CD4-positive, alpha-beta T cell (primary cell): Measurements from ENCODE around the gene SYNGR4. TPM values are rescaled to one million over a fixed set of nuclear protein-coding genes. Genes with fewer than 3 reads are reported as not detected.
A peak's percentile ranks its signal among the peaks of the same experiment; 100 is the strongest.

ENCODE experiments used
- ATAC-seq: fragments of 200-7000 bp; cut with Tn5 transposase; one replicate; pipeline ENCODE4 v1.10.0; 2022; ENCODE audit warnings: mild to moderate bottlenecking; ENCODE audit not compliant: poor library complexity
- CTCF ChIA-PET: fragments of 350-600 bp; sonication (Branson Sonifier 250); formaldehyde crosslinking; loops from one replicate; lab custom pipeline; 2021; ENCODE audit warnings: antibody characterized with exemption, inconsistent platforms; lab: Charles Lee
- POLR2A ChIA-PET: fragments of 350-600 bp; sonication (Branson Sonifier 250); formaldehyde crosslinking; loops from one replicate; lab custom pipeline; 2021; ENCODE audit warnings: antibody characterized with exemption, inconsistent platforms; lab: Charles Lee
- DNase-seq, 14 experiments: peaks; one replicate each; pipeline ENCODE4 v3.0.0-alpha.2; 2013 to 2020; ENCODE audit warnings: mixed read lengths in 2 of 14
- H3K27ac ChIP-seq, 2 donors: one replicate each; pipeline versions ENCODE4 v1.5.1 to v1.7.0; 2013; ENCODE audit warnings: low read length in 2 of 2, low read depth in 1 of 2, mild to moderate bottlenecking in 1 of 2
- H3K27me3 ChIP-seq, 2 experiments: 1 replicate in 1 of 2; 2 replicates in 1 of 2; pipeline versions ENCODE4 v1.6.1 to v1.7.0; 2013; ENCODE audit warnings: low read length in 2 of 2, control low read depth in 1 of 2, mild to moderate bottlenecking in 1 of 2, moderate library complexity in 1 of 2; ENCODE audit not compliant: insufficient read depth in 2 of 2, control insufficient read depth in 1 of 2
- H3K36me3 ChIP-seq: one replicate; pipeline ENCODE4 v1.6.1; 2013; ENCODE audit warnings: low read length, control low read depth; ENCODE audit not compliant: insufficient read depth
- H3K4me1 ChIP-seq: one replicate; pipeline ENCODE4 v1.6.1; 2013; ENCODE audit warnings: low read length, control low read depth; ENCODE audit not compliant: insufficient read depth
- H3K4me3 ChIP-seq: one replicate; pipeline ENCODE4 v1.5.1; 2013; ENCODE audit warnings: mild to moderate bottlenecking, low read length, moderate library complexity
- H3K9me3 ChIP-seq, 2 experiments: 1 replicate in 1 of 2; 2 replicates in 1 of 2; pipeline versions ENCODE4 v1.6.1 to v1.7.0; 2013; ENCODE audit warnings: low read length in 2 of 2, mild to moderate bottlenecking in 2 of 2, control low read depth in 1 of 2, moderate library complexity in 1 of 2; ENCODE audit not compliant: control insufficient read depth in 1 of 2, insufficient read depth in 1 of 2
- H3K27ac Mint-ChIP-seq: one replicate; pipeline ENCODE4 v1.8.0; 2020; ENCODE audit warnings: mixed read lengths
- H3K27me3 Mint-ChIP-seq: one replicate; pipeline ENCODE4 v1.8.0; 2021; ENCODE audit warnings: mixed read lengths
- H3K36me3 Mint-ChIP-seq: one replicate; pipeline ENCODE4 v1.8.0; 2021; ENCODE audit warnings: low read depth, mixed read lengths
- H3K4me1 Mint-ChIP-seq: one replicate; pipeline ENCODE4 v1.8.0; 2021; ENCODE audit warnings: low read depth, mixed read lengths
- H3K4me3 Mint-ChIP-seq: one replicate; pipeline ENCODE4 v1.8.0; 2020; ENCODE audit warnings: mild to moderate bottlenecking, mixed read lengths
- H3K9me3 Mint-ChIP-seq: one replicate; pipeline ENCODE4 v1.8.0; 2020; ENCODE audit warnings: mixed read lengths
- intact Hi-C, 2 experiments: fragments of 100-400 bp; cut with DNase I in 1 of 2; cut with micrococcal nuclease in 1 of 2; formaldehyde crosslinking; loops; one replicate each; pipeline versions ENCODE4 v1.15.1 to v1.9.0; 2023 to 2025; cut with DNase I, micrococcal nuclease
- total RNA-seq, 174 experiments: library from RNA in 2 of 174; stranded (reverse) in 2 of 174; gene quantifications; one replicate each; pipeline ENCODE4 v1.2.3 and lab custom pipeline; 2021 to 2026
- TF ChIP-seq, protein P1 (sequence below): fragments of 200-600 bp; IDR thresholded peaks from one replicate; pipeline ENCODE4 v1.8.0; 2022; ENCODE audit warnings: antibody characterized with exemption, mild to moderate bottlenecking

SYNGR4 gene
- total RNA-seq, 2 experiments from 2014 or later = not detected

DNA sequence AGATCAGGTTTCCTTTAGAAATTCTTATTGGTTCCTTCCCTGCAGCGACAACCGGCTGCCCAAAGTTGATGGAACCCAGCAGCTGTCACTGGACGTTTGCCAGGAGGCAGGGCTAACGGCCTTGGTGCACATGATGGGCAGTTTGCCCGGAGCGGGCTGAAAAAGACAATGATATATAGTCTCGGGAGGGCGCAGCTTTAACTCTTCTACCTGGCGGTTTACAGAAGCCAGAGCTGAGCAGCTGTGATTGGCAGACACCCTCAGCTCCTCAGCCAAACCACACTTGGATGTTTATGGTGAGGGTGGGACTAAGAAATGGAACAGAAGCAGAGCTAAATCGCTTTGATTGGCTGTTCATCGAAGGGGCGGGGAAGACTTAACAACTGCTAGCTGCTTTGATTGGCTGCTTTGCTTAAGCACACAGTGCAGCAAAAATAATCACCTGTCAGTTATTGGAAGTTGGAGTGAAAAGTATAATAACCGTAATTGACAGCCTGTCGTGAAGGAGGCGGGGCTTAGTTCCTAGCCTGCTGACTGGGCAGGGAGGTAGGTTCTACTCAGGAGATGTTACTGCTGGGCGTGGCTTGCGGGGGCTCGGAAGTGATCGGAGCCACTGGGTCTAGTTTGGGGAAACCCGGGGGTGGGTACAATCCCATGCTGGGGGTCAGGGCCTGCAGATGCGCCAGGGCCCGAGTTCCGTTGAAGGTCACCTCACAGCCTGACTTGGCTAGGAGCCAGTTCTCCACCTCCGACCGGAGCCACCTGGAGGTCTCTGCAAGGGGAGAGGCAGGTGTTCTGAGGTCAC, 31.3 kb upstream of the SYNGR4 start:
- DNase-seq (peak; percentile 88 to 100 (median 93)), ATAC-seq (peak; percentile 70)
- H3K9me3 ChIP-seq = no peaks in the 10 kb centered on the region
- intact Hi-C loops = loop anchor here (1.0 to 5.0 kb wide), 6 partner anchors 8 to 304 kb away; partner anchors contain the start of genes CYTH2 (in 1 of the 2), DBP (in 1 of the 2), EMP3 (in 1 of the 2) and FAM83E (in 1 of the 2)
- peaks cover 29% of the 10 kb centered on the region for H3K36me3 ChIP-seq
- Mint-ChIP-seq H3K4me3 (peak overlapping the region; percentile 89), H3K27ac (peak overlapping the region; percentile 99), H3K9me3 (no peaks in the 10 kb centered on the region), H3K36me3 (peaks cover 46% of the 10 kb centered on the region), H3K4me1 (peaks cover 53% of the 10 kb centered on the region), H3K27me3 (no peaks in the 10 kb centered on the region)
- POLR2A ChIA-PET = interaction anchor here (0.7 to 6.4 kb wide), 24 partner anchors 11 to 1059 kb away, joined by 3 to 360 read pairs (median 4); partner anchors contain the start of genes CA11, CARD8, DBP and DHX34
- peak overlapping the region; percentile 97 for H3K4me3 ChIP-seq
- TF ChIP-seq, protein P1, sequence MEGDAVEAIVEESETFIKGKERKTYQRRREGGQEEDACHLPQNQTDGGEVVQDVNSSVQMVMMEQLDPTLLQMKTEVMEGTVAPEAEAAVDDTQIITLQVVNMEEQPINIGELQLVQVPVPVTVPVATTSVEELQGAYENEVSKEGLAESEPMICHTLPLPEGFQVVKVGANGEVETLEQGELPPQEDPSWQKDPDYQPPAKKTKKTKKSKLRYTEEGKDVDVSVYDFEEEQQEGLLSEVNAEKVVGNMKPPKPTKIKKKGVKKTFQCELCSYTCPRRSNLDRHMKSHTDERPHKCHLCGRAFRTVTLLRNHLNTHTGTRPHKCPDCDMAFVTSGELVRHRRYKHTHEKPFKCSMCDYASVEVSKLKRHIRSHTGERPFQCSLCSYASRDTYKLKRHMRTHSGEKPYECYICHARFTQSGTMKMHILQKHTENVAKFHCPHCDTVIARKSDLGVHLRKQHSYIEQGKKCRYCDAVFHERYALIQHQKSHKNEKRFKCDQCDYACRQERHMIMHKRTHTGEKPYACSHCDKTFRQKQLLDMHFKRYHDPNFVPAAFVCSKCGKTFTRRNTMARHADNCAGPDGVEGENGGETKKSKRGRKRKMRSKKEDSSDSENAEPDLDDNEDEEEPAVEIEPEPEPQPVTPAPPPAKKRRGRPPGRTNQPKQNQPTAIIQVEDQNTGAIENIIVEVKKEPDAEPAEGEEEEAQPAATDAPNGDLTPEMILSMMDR = no peak
- CTCF ChIA-PET = interaction anchor here (1.4 to 4.0 kb wide), 8 partner anchors 11 to 87 kb away, joined by 5 to 159 read pairs (median 7); partner anchors contain the start of genes EMP3, SYNGR4 and TMEM143
- no peaks in the 10 kb centered on the region for H3K27me3 ChIP-seq
- H3K4me1 ChIP-seq = peaks cover 66% of the 10 kb centered on the region
- peak overlapping the region; percentile 97 for H3K27ac ChIP-seq

DNA sequence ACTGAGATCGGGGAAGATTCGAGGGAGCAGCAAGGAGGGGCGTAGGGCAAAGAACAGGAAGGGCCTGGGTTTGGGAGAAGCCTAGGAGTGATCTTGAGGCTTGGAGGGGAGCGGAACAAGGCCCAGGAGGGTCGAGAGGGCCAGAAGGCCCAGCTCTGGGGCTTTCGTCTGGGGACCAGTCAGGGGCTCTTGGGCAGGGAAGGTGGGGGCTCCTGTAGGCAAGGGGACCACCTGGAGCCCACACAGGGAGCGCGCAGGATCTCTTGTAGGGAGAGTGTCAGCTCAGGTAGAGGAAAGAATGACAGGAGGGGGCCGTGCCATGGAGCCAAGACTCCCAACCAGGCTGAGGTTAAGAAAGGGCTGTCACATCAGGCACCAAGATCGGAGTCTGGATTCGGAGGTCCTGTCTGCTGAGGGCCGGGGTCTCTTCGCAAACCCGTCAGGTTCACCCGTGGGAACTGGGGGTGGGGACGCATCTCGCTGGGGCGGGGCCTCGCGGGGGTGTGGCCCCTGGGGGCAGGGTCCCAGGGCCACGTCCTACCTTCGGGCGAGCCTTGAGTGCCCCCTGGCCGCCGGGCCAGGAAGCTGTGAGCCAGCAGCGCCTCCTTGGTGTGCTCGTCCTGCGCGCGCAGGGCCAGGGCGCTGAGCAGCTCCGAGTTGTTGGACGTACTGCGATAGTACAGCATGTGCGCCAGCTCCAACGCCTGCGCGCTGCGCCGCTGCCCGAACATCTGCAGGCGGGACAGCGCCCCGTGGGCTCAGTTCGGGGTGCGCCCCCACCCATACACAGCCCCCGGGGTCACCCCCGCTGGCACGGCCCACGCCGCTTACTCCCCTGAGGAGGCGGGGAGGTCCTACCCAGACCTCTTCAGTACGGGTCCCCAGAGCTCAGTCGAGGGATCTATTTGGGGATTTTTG, 30.4 kb upstream of the SYNGR4 start:
- H3K4me1 Mint-ChIP-seq = peaks cover 47% of the 10 kb centered on the region
- CTCF ChIA-PET = interaction anchor here (0.7 to 4.0 kb wide), 19 partner anchors 12 to 136 kb away, joined by 3 to 159 read pairs (median 6); partner anchors contain the start of genes EMP3, KDELR1, SYNGR4 and TMEM143
- H3K27ac Mint-ChIP-seq = peak overlapping the region; percentile 99
- intact Hi-C loops = loop anchor here (1.0 to 5.0 kb wide), 8 partner anchors 8 to 304 kb away; partner anchors contain the start of genes TMEM143 (in 2 of the 2), CYTH2 (in 1 of the 2), DBP (in 1 of the 2) and EMP3 (in 1 of the 2)
- peaks cover 22% of the 10 kb centered on the region for H3K36me3 ChIP-seq
- ATAC-seq (peak; percentile 56), DNase-seq (peak; percentile 89 to 97 (median 95))
- H3K4me3 Mint-ChIP-seq = peak overlapping the region; percentile 89
- H3K4me3 ChIP-seq = peak overlapping the region; percentile 97
- H3K9me3 ChIP-seq = no peaks in the 10 kb centered on the region
- peaks cover 58% of the 10 kb centered on the region for H3K4me1 ChIP-seq
- H3K9me3 Mint-ChIP-seq = no peaks in the 10 kb centered on the region
- H3K36me3 Mint-ChIP-seq = peaks cover 37% of the 10 kb centered on the region
- no peaks in the 10 kb centered on the region for H3K27me3 ChIP-seq
- POLR2A ChIA-PET = interaction anchor here (0.6 to 6.4 kb wide), 28 partner anchors 10 to 312 kb away, joined by 3 to 360 read pairs (median 4); partner anchors contain the start of genes CA11, CARD8, DBP and EMP3
- H3K27ac ChIP-seq = peak overlapping the region; percentile 97
- no peaks in the 10 kb centered on the region for H3K27me3 Mint-ChIP-seq
- TF ChIP-seq, protein P1 = peak; percentile 84

DNA sequence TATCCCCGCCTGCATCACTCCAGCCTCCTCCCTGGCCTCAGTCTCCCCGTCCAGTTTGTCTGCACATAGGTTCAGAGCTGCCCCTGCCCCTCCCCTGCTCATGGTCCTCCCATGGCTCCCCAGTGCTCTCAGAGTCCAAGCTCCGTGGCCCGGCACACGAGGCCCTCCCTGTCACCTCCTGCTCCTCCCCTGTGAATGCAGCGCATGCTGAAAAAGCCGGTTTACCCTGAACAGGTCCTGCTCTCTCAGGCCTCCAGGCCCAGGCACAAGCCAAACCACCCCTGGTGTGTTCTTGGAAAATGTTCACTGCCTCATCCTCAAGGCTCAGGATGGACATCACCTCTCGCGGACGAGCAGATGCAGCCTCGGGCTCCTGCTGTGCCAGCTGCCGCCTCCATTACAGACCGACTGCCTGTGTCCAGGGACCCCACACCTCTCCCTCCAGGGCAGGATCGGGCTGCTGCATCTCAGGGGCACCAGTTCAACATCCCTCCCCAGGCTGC, 25.9 kb upstream of the SYNGR4 start:
- H3K36me3 Mint-ChIP-seq = peaks cover 2% of the 10 kb centered on the region
- CTCF ChIA-PET = no interaction called here
- TF ChIP-seq, protein P1 = no peak
- intact Hi-C loops = no loop called here
- Histone ChIP-seq H3K4me1 (peaks cover 16% of the 10 kb centered on the region), H3K4me3 (no peak overlapping the region), H3K27ac (no peak overlapping the region), H3K9me3 (no peaks in the 10 kb centered on the region), H3K27me3 (no peaks in the 10 kb centered on the region), H3K36me3 (peaks cover 6% of the 10 kb centered on the region)
- H3K4me3 Mint-ChIP-seq = no peak overlapping the region
- H3K9me3 Mint-ChIP-seq = no peaks in the 10 kb centered on the region
- DNase-seq = no peak
- POLR2A ChIA-PET = no interaction called here
- H3K4me1 Mint-ChIP-seq = peaks cover 7% of the 10 kb centered on the region
- H3K27me3 Mint-ChIP-seq = no peaks in the 10 kb centered on the region
- no peak for ATAC-seq
- H3K27ac Mint-ChIP-seq = no peak overlapping the region
